Breast epithelium (tissue), 3 donors: ENCODE results near the gene AGRN.
A peak's percentile ranks its signal among the peaks of the same experiment; 100 is the strongest.

Experiments
- CTCF ChIP-seq, 3 donors: fragments of 450-650 bp; IDR thresholded peaks; one replicate each; pipeline ENCODE4 v1.5.1; 2016 to 2017; ENCODE audit warnings: antibody characterized with exemption in 3 of 3, mild to moderate bottlenecking in 3 of 3, moderate library complexity in 3 of 3
- POLR2A ChIP-seq: fragments of 450-650 bp; IDR thresholded peaks from one replicate; pipeline ENCODE4 v1.6.1; 2016; ENCODE audit warnings: antibody characterized with exemption, mild to moderate bottlenecking, moderate library complexity
- POLR2AphosphoS5 ChIP-seq, 3 donors: sonication (generic); formaldehyde crosslinking; IDR thresholded peaks; one replicate each; pipeline ENCODE4 v1.6.1; 2017; ENCODE audit warnings: antibody characterized with exemption in 3 of 3

GRCh38 chr1:1073743-1074587, 54.0 kb downstream of the AGRN start, which contains the start of gene RNF223:
- TF ChIP-seq CTCF (IDR thresholded peaks at IDR 0.05) (no peak), POLR2AphosphoS5 (IDR thresholded peaks at IDR 0.05) (peak in 1 of 3 donors; percentile 64), POLR2A (no peak)
